Lower lobe of right lung (tissue), 2 donors: ENCODE results near the gene TMEM63A. TPM values are rescaled to one million over a fixed set of nuclear protein-coding genes. Genes with fewer than 3 reads are reported as not detected.

Experiments
- ATAC-seq, 2 donors: fragments of 200-7000 bp; cut with Tn5 transposase; one replicate each; pipeline ENCODE4 v1.9.1; 2020 to 2022; ENCODE audit warnings: mild to moderate bottlenecking in 2 of 2, moderate library complexity in 2 of 2
- DNase-seq: peaks from one replicate; pipeline ENCODE4 v3.0.0-alpha.2; 2020
- H3K27ac ChIP-seq: fragments of 200-600 bp; one replicate; pipeline ENCODE4 v1.8.0; 2022
- H3K27me3 ChIP-seq: fragments of 200-600 bp; one replicate; pipeline ENCODE4 v1.8.0; 2022; ENCODE audit warnings: low read depth
- H3K36me3 ChIP-seq: fragments of 200-600 bp; one replicate; pipeline ENCODE4 v1.8.0; 2022; ENCODE audit warnings: mild to moderate bottlenecking
- H3K4me1 ChIP-seq: fragments of 200-600 bp; one replicate; pipeline ENCODE4 v1.8.0; 2022
- H3K4me3 ChIP-seq: fragments of 200-600 bp; one replicate; pipeline ENCODE4 v1.8.0; 2022; ENCODE audit warnings: mild to moderate bottlenecking
- H3K9me3 ChIP-seq: fragments of 200-600 bp; one replicate; pipeline ENCODE4 v1.8.0; 2022
- CTCF ChIP-seq: fragments of 200-600 bp; IDR thresholded peaks from one replicate; pipeline ENCODE4 v1.8.0; 2022; ENCODE audit warnings: antibody characterized with exemption, mild to moderate bottlenecking
- intact Hi-C: fragments of 100-400 bp; cut with DNase I; formaldehyde crosslinking; loops from one replicate; pipeline ENCODE4 v1.11.0; 2022
- total RNA-seq: library from RNA; stranded (reverse); fragmentation: NEBNext Ultra II Directional; extraction: Animal tissue kit (Norgen Biotek cat#: 25700); gene quantifications from one replicate; pipeline ENCODE4 v1.2.1, GENCODE V29; 2021
- donor health status: DM: no; HTN: yes; CAD: no; lungs with severe emphysema.

TMEM63A gene
- total RNA-seq, 1 donor from 2014 or later: 141 TPM

DNA sequence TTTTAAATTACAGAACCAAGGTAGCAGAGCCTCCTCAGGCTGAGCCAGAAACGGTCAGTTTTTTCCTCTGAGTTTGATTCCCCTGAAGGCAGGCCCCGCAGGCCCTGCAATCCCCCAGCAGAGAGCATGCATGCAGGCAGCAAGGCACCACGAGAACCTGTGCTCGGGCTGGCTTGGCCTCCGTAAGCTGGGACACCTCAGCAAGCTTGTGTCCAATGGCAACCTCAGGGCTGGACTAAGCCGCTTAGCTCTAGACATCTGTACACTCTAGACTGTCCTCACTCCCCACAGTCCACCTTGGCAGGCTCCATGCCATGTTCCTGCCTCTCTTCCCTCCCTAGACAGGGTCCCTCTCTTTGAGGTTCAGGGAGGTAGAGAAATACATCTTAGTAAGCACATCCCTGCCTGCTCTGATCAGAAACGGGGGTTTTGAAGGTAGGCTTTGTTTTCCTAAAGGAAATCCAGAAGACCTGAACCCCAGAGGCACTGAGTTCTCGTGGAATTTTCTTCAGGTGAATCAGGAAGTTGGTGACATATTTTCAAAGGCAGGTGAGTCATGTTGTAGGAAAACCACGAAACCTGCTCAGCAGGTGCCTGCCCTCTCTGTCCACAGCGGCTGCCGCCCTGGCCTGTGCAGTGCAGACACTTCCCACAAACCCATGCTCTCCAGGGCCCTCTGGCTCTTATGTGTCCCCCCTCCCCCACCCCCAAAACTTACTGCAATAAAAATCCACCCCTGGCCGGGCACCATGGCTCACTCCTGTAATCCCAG, 7.0 kb downstream of the TMEM63A start:
- DNase-seq (peak; percentile 79), ATAC-seq (peak; percentile 84 to 91)
- H3K4me3 ChIP-seq: no peak overlapping the region
- no peaks in the 10 kb centered on the region for H3K27me3 ChIP-seq
- no peak for TF ChIP-seq CTCF
- peaks cover 76% of the 10 kb centered on the region for H3K36me3 ChIP-seq
- peaks cover 40% of the 10 kb centered on the region for H3K4me1 ChIP-seq
- peak overlapping the region; percentile 73 for H3K27ac ChIP-seq
- no peaks in the 10 kb centered on the region for H3K9me3 ChIP-seq
- intact Hi-C loops: no loop called here

DNA sequence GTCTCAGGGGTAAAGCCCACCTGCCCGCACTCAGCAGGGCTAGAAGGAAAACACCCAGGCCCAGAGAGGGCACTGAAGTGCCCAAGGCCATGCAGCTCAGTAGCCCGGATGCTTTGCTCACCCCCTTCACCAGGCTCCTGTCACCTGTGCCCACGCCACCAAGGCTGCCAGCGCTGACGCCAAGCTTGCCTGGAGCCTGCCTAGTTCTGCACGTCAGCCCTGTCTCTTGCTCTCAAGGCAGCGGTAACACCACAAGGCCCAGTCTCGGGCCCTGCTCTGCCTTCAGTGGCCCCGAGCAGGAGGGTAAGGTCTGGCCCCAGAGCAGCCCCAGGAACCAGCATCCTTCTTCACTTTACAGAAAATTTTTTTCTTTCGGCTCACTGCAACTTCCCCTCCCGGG, 7.7 kb downstream of the TMEM63A start:
- H3K9me3 ChIP-seq: no peaks in the 10 kb centered on the region
- DNase-seq (peak; percentile 31), ATAC-seq (no peak)
- peaks cover 32% of the 10 kb centered on the region for H3K4me1 ChIP-seq
- peak overlapping the region; percentile 73 for H3K27ac ChIP-seq
- intact Hi-C loops: no loop called here
- H3K4me3 ChIP-seq: no peak overlapping the region
- TF ChIP-seq CTCF: no peak
- no peaks in the 10 kb centered on the region for H3K27me3 ChIP-seq
- H3K36me3 ChIP-seq: peaks cover 84% of the 10 kb centered on the region

DNA sequence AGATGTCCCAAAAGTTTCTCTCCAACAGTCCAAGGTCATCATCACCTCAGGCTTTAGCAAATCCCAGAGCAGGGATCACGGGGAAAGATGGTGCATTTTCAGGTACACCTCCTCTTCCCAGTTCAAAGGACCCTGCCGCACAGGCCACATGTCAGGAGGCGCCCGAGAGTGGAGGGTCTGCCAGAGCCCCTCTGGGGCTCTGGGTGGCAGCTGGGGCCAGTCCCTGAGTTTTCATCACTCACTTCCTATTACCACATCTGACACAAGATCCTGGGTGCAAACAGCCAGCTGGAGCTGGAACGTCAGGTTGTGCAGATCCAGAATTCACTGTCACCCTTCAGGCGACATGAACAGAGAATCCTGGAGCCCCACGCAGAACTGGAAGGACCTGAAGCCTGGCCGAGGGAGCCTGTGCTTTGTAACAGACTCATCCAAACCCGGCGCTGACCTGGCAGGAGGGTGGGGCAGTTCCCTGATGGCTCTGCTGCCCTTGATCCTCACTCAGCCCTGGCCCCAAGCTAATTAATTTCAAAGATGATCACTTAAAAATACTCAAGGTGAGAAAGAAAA, 8.8 kb downstream of the TMEM63A start:
- DNase-seq: peak; percentile 31
- H3K4me1 ChIP-seq: peaks cover 23% of the 10 kb centered on the region
- no peaks in the 10 kb centered on the region for H3K27me3 ChIP-seq
- peaks cover 95% of the 10 kb centered on the region for H3K36me3 ChIP-seq
- ATAC-seq: no peak
- no peak for TF ChIP-seq CTCF
- H3K4me3 ChIP-seq: no peak overlapping the region
- intact Hi-C loops: no loop called here
- H3K9me3 ChIP-seq: no peaks in the 10 kb centered on the region
- H3K27ac ChIP-seq: no peak overlapping the region

GRCh38 chr1:225872075-225872430, 10.1 kb downstream of the TMEM63A start:
- TF ChIP-seq CTCF: no peak
- peaks cover 99% of the 10 kb centered on the region for H3K36me3 ChIP-seq
- intact Hi-C loops: no loop called here
- no peak overlapping the region for H3K4me3 ChIP-seq
- no peak overlapping the region for H3K27ac ChIP-seq
- H3K27me3 ChIP-seq: no peaks in the 10 kb centered on the region
- no peak for ATAC-seq
- DNase-seq: no peak
- H3K4me1 ChIP-seq: peaks cover 11% of the 10 kb centered on the region
- H3K9me3 ChIP-seq: no peaks in the 10 kb centered on the region

DNA sequence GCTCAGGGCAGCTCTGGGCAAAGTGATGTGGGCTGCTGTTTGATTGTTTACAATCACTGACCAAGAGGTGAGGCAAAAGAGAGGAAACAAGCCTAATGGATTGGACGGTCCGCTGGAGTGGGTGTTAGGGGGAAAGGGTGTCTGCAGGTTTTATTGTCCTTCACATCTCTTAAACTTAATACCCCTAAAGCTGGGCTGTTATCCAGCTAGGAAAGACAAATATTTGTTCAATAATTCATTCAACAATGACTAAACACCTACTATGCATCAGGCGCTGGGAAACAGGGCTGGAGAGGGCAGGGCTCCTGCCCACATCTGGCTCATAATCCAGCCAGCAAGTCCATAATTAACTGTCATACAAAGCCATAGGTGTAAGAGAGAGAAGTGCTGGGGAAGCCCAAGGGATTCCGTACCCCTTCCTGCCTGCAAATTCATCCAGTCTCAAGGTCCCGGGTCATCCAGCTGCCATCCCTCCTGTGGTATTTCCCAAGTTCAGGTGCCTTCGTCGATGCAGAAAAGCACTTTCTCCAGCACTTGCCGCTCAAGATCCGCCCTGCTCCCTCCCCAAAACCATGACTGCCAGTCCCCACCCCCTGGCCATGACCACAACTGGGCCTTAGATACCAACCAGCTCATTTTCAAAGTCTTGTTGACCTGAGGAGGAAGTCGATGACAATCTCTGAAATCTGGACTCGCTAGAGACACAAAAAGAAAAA, 10.7 kb downstream of the TMEM63A start:
- peaks cover 99% of the 10 kb centered on the region for H3K36me3 ChIP-seq
- H3K27me3 ChIP-seq: no peaks in the 10 kb centered on the region
- no peak for TF ChIP-seq CTCF
- ATAC-seq: no peak
- peaks cover 15% of the 10 kb centered on the region for H3K4me1 ChIP-seq
- intact Hi-C loops: no loop called here
- no peak overlapping the region for H3K4me3 ChIP-seq
- H3K27ac ChIP-seq: no peak overlapping the region
- no peaks in the 10 kb centered on the region for H3K9me3 ChIP-seq
- no peak for DNase-seq
